HG03432 (cell line): ENCODE data around the gene CEACAM20.
"Not testable (repeated sequence)": the region's sequence is repeated elsewhere in the genome, so short reads cannot be mapped to it uniquely, and the experiment has no call there.

Experiments used
- ATAC-seq: cut with Tn5 transposase; IDR thresholded peaks from one replicate; pipeline ENCODE4 v1.9.1; 2021; ENCODE audit warnings: mild to moderate bottlenecking, moderate library complexity; ENCODE audit not compliant: unreplicated experiment

The CEACAM20 gene

GRCh38 chr19:44498988-44499387 is 30.5 kb downstream of the CEACAM20 start:
- ATAC-seq, result no peak

DNA sequence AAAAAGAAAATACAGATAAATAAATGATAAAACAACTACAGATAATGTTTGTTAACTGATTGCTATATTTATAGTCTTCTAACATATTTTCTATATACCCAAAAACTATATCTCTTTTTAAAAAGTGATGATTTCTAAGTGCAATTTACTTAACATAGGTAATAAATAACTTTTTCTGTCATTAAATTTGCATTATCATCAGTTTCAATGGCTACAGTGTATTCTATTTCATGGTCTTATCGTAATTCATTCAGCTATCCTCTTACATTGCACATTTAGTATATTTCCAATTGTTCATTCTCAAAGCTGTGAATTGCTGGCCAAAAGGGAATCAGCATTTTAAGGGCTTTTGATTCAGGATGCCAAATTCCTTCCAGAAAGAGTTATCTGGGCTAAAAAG is 32.8 kb downstream of the CEACAM20 start:
- no peak for ATAC-seq

DNA sequence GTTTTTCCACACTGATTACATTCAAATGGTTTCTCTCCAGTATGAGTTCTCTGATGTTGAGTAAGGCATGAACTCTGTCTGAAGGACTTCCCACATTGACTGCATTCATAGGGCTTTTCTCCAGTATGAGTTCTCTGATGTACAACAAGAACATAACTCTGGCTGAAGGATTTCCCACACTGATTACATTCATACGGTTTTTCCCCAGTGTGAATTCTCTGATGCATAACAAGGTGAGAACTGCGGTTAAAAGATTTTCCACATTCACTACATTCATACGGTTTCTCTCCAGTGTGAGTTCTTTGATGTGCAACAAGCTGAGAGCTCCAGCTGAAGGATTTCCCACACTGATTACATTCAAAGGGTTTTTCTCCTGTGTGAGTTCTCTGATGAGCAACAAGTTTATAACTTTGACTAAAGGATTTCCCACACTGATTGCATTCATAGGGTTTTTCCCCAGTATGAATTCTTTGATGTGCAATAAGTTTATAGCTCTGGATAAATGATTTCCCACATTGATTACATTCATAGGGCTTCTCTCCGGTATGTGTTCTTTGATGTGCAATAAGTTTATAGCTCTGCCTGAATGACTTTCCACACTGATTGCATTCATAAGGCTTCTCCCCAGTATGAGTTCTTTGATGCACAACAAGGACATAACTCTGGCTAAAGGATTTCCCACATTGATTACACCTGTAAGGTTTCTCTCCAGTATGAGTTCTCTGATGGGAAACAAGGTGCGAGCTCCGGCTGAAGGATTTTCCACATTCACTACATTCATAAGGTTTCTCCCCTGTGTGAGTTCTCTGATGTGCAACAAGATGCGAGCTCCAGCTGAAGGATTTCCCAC is 52.7 kb downstream of the CEACAM20 start:
- ATAC-seq, result no peak

DNA sequence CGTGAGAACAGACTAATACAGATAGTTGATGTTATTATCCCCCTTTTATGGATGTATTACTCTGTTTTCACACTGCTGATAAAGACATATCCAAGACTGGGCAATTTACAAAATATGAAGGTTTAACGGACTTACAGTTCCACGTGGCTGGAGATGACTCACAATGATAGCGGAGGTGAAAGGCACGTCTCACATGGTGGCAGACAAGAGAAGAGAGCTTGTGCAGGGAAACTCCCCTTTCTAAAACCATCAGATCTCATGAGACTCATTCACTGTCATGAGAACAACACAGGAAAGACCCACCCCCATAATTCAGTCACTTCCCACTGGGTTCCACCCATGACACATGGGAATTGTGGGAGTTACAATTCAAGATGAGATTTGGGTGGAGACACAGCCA is 60.7 kb downstream of the CEACAM20 start:
- not testable (repeated sequence) for ATAC-seq

GRCh38 chr19:44462600-44463286 is 66.7 kb downstream of the CEACAM20 start:
- ATAC-seq, result not testable (repeated sequence)
